Measurements from ENCODE around the gene SPATA12. TPM values are rescaled to one million over a fixed set of nuclear protein-coding genes. Genes with fewer than 3 reads are reported as not detected.

Gene SPATA12
- total RNA-seq, 1 donor from 2014 or later = not detected

GRCh38 chr3:57029383-57029782 is 31.1 kb upstream of the SPATA12 start:
- no peaks in the 10 kb centered on the region for H3K27me3 ChIP-seq (ENCODE audit: control insufficient read depth in 3 of 3, insufficient read depth in 3 of 3, low read length in 3 of 3)
- H3K9ac ChIP-seq (ENCODE audit: low read depth in 1 of 3, low read length in 3 of 3) = no peak overlapping the region
- H3K36me3 ChIP-seq (ENCODE audit: control insufficient read depth in 3 of 3, insufficient read depth in 3 of 3, low read length in 3 of 3) = no peaks in the 10 kb centered on the region
- H3K4me3 ChIP-seq (ENCODE audit: low read length in 3 of 3) = no peak overlapping the region
- no peaks in the 10 kb centered on the region for H3K4me1 ChIP-seq (ENCODE audit: control insufficient read depth in 3 of 3, insufficient read depth in 3 of 3, low read length in 3 of 3)
- H3K27ac ChIP-seq (ENCODE audit: low read depth, low read length) = no peak overlapping the region
- H3K9me3 ChIP-seq (ENCODE audit: control insufficient read depth in 3 of 3, low read length in 3 of 3) = no peaks in the 10 kb centered on the region

- Histone ChIP-seq H3K27ac (ENCODE audit: low read depth, low read length) (no peak overlapping the region), H3K9ac (ENCODE audit: low read depth in 1 of 3, low read length in 3 of 3) (no peak overlapping the region), H3K4me1 (ENCODE audit: control insufficient read depth in 3 of 3, insufficient read depth in 3 of 3, low read length in 3 of 3) (no peaks in the 10 kb centered on the region), H3K9me3 (ENCODE audit: control insufficient read depth in 3 of 3, low read length in 3 of 3) (no peaks in the 10 kb centered on the region), H3K27me3 (ENCODE audit: control insufficient read depth in 3 of 3, insufficient read depth in 3 of 3, low read length in 3 of 3) (no peaks in the 10 kb centered on the region), H3K36me3 (ENCODE audit: control insufficient read depth in 3 of 3, insufficient read depth in 3 of 3, low read length in 3 of 3) (no peaks in the 10 kb centered on the region), H3K4me3 (ENCODE audit: low read length in 3 of 3) (no peak overlapping the region)
Measured at GRCh38 chr3:57029924-57030323, 30.5 kb upstream of the SPATA12 start.

- no peaks in the 10 kb centered on the region for H3K36me3 ChIP-seq (ENCODE audit: control insufficient read depth in 3 of 3, insufficient read depth in 3 of 3, low read length in 3 of 3)
- no peaks in the 10 kb centered on the region for H3K27me3 ChIP-seq (ENCODE audit: control insufficient read depth in 3 of 3, insufficient read depth in 3 of 3, low read length in 3 of 3)
- no peaks in the 10 kb centered on the region for H3K4me1 ChIP-seq (ENCODE audit: control insufficient read depth in 3 of 3, insufficient read depth in 3 of 3, low read length in 3 of 3)
- H3K27ac ChIP-seq (ENCODE audit: low read depth, low read length) = no peak overlapping the region
- no peak overlapping the region for H3K9ac ChIP-seq (ENCODE audit: low read depth in 1 of 3, low read length in 3 of 3)
- H3K9me3 ChIP-seq (ENCODE audit: control insufficient read depth in 3 of 3, low read length in 3 of 3) = no peaks in the 10 kb centered on the region
- no peak overlapping the region for H3K4me3 ChIP-seq (ENCODE audit: low read length in 3 of 3)
Measured at GRCh38 chr3:57030721-57031120, 29.7 kb upstream of the SPATA12 start.

GRCh38 chr3:57031631-57032541 is 28.6 kb upstream of the SPATA12 start:
- Histone ChIP-seq H3K9ac (ENCODE audit: low read depth in 1 of 3, low read length in 3 of 3) (no peak overlapping the region), H3K4me1 (ENCODE audit: control insufficient read depth in 3 of 3, insufficient read depth in 3 of 3, low read length in 3 of 3) (no peaks in the 10 kb centered on the region), H3K27me3 (ENCODE audit: control insufficient read depth in 3 of 3, insufficient read depth in 3 of 3, low read length in 3 of 3) (no peaks in the 10 kb centered on the region), H3K27ac (ENCODE audit: low read depth, low read length) (no peak overlapping the region), H3K9me3 (ENCODE audit: control insufficient read depth in 3 of 3, low read length in 3 of 3) (no peaks in the 10 kb centered on the region), H3K4me3 (ENCODE audit: low read length in 3 of 3) (no peak overlapping the region), H3K36me3 (ENCODE audit: control insufficient read depth in 3 of 3, insufficient read depth in 3 of 3, low read length in 3 of 3) (no peaks in the 10 kb centered on the region)

- no peak overlapping the region for H3K27ac ChIP-seq (ENCODE audit: low read depth, low read length)
- no peak overlapping the region for H3K4me3 ChIP-seq (ENCODE audit: low read length in 3 of 3)
Measured at GRCh38 chr3:57036952-57037351, 23.5 kb upstream of the SPATA12 start.

GRCh38 chr3:57038466-57039164 is 21.8 kb upstream of the SPATA12 start:
- Histone ChIP-seq H3K4me1 (ENCODE audit: control insufficient read depth in 3 of 3, insufficient read depth in 3 of 3, low read length in 3 of 3) (peaks cover 0 to 4% (median 0%) of the 10 kb centered on the region in 3 donors), H3K27ac (ENCODE audit: low read depth, low read length) (no peak overlapping the region), H3K36me3 (ENCODE audit: control insufficient read depth in 3 of 3, insufficient read depth in 3 of 3, low read length in 3 of 3) (no peaks in the 10 kb centered on the region), H3K27me3 (ENCODE audit: control insufficient read depth in 3 of 3, insufficient read depth in 3 of 3, low read length in 3 of 3) (no peaks in the 10 kb centered on the region), H3K9ac (ENCODE audit: low read depth in 1 of 3, low read length in 3 of 3) (no peak overlapping the region), H3K9me3 (ENCODE audit: control insufficient read depth in 3 of 3, low read length in 3 of 3) (no peaks in the 10 kb centered on the region), H3K4me3 (ENCODE audit: low read length in 3 of 3) (no peak overlapping the region)

More at GRCh38 chr3:57036952-57037351, 23.5 kb upstream of the SPATA12 start:
- H3K27me3 ChIP-seq (ENCODE audit: control insufficient read depth in 3 of 3, insufficient read depth in 3 of 3, low read length in 3 of 3) = no peaks in the 10 kb centered on the region
- H3K9me3 ChIP-seq (ENCODE audit: control insufficient read depth in 3 of 3, low read length in 3 of 3) = no peaks in the 10 kb centered on the region
- peaks cover 0 to 3% (median 0%) of the 10 kb centered on the region in 3 donors for H3K4me1 ChIP-seq (ENCODE audit: control insufficient read depth in 3 of 3, insufficient read depth in 3 of 3, low read length in 3 of 3)
- no peak overlapping the region for H3K9ac ChIP-seq (ENCODE audit: low read depth in 1 of 3, low read length in 3 of 3)
- no peaks in the 10 kb centered on the region for H3K36me3 ChIP-seq (ENCODE audit: control insufficient read depth in 3 of 3, insufficient read depth in 3 of 3, low read length in 3 of 3)

GRCh38 chr3:57041674-57042073 is 18.8 kb upstream of the SPATA12 start:
- Histone ChIP-seq H3K27ac (ENCODE audit: low read depth, low read length) (no peak overlapping the region), H3K4me3 (ENCODE audit: low read length in 3 of 3) (no peak overlapping the region), H3K9ac (ENCODE audit: low read depth in 1 of 3, low read length in 3 of 3) (no peak overlapping the region), H3K9me3 (ENCODE audit: control insufficient read depth in 3 of 3, low read length in 3 of 3) (no peaks in the 10 kb centered on the region), H3K27me3 (ENCODE audit: control insufficient read depth in 3 of 3, insufficient read depth in 3 of 3, low read length in 3 of 3) (no peaks in the 10 kb centered on the region), H3K36me3 (ENCODE audit: control insufficient read depth in 3 of 3, insufficient read depth in 3 of 3, low read length in 3 of 3) (no peaks in the 10 kb centered on the region), H3K4me1 (ENCODE audit: control insufficient read depth in 3 of 3, insufficient read depth in 3 of 3, low read length in 3 of 3) (peaks cover 0 to 4% (median 0%) of the 10 kb centered on the region in 3 donors)

GRCh38 chr3:57043518-57043917 is 16.9 kb upstream of the SPATA12 start:
- Histone ChIP-seq H3K9me3 (ENCODE audit: control insufficient read depth in 3 of 3, low read length in 3 of 3) (no peaks in the 10 kb centered on the region), H3K27ac (ENCODE audit: low read depth, low read length) (no peak overlapping the region), H3K4me1 (ENCODE audit: control insufficient read depth in 3 of 3, insufficient read depth in 3 of 3, low read length in 3 of 3) (peaks cover 0 to 12% (median 0%) of the 10 kb centered on the region in 3 donors), H3K9ac (ENCODE audit: low read depth in 1 of 3, low read length in 3 of 3) (no peak overlapping the region), H3K27me3 (ENCODE audit: control insufficient read depth in 3 of 3, insufficient read depth in 3 of 3, low read length in 3 of 3) (no peaks in the 10 kb centered on the region), H3K4me3 (ENCODE audit: low read length in 3 of 3) (no peak overlapping the region), H3K36me3 (ENCODE audit: control insufficient read depth in 3 of 3, insufficient read depth in 3 of 3, low read length in 3 of 3) (no peaks in the 10 kb centered on the region)

GRCh38 chr3:57046101-57046765 is 14.2 kb upstream of the SPATA12 start:
- Histone ChIP-seq H3K27ac (ENCODE audit: low read depth, low read length) (no peak overlapping the region), H3K9ac (ENCODE audit: low read depth in 1 of 3, low read length in 3 of 3) (no peak overlapping the region)

More at GRCh38 chr3:57046101-57046765, 14.2 kb upstream of the SPATA12 start:
- Histone ChIP-seq H3K9me3 (ENCODE audit: control insufficient read depth in 3 of 3, low read length in 3 of 3) (no peaks in the 10 kb centered on the region), H3K27me3 (ENCODE audit: control insufficient read depth in 3 of 3, insufficient read depth in 3 of 3, low read length in 3 of 3) (peaks cover 0 to 4% (median 0%) of the 10 kb centered on the region in 3 donors), H3K4me3 (ENCODE audit: low read length in 3 of 3) (no peak overlapping the region), H3K4me1 (ENCODE audit: control insufficient read depth in 3 of 3, insufficient read depth in 3 of 3, low read length in 3 of 3) (peaks cover 0 to 16% (median 0%) of the 10 kb centered on the region in 3 donors), H3K36me3 (ENCODE audit: control insufficient read depth in 3 of 3, insufficient read depth in 3 of 3, low read length in 3 of 3) (no peaks in the 10 kb centered on the region)

Data from skeletal muscle tissue (tissue), 4 donors.